ENCODE results near the gene TYK2. TPM values are rescaled to one million over a fixed set of nuclear protein-coding genes. Genes with fewer than 3 reads are reported as not detected.

Gene TYK2
- total RNA-seq, 1 experiment from 2014 or later = 48.3 TPM

- Histone ChIP-seq H3K4me3 (ENCODE audit: insufficient read depth, low read depth, low read length) (no peak overlapping the region), H3K36me3 (replicated peaks; ENCODE audit: control insufficient read depth, insufficient read depth, low read length) (no peaks in the 10 kb centered on the region), H3K27me3 (ENCODE audit: control insufficient read depth, insufficient read depth, low read length) (no peaks in the 10 kb centered on the region)
- no peak for DNase-seq
These were observed 75.1 kb downstream of the TYK2 start for GRCh38 chr19:10305139-10305806.

Other genes starting within 250 kb of the TYK2 start
- gene DNMT1, start 185.6 kb downstream of the TYK2 start, total RNA-seq (2014; rRNA removed; shearing (Covaris generic)) = 128 and 129 TPM in 2 replicates
- gene S1PR2, start 149.2 kb downstream of the TYK2 start, total RNA-seq (2014; rRNA removed; shearing (Covaris generic)) = 7.4 and 8.9 TPM in 2 replicates
- gene MRPL4, start 128.4 kb downstream of the TYK2 start, total RNA-seq (2014; rRNA removed; shearing (Covaris generic)) = 148 and 174 TPM in 2 replicates
- 2.8 and 6.1 TPM in 2 replicates for gene ICAM1, start 109.5 kb downstream of the TYK2 start, total RNA-seq (2014; rRNA removed; shearing (Covaris generic))
- gene ICAM4, start 93.6 kb downstream of the TYK2 start, total RNA-seq (2014; rRNA removed; shearing (Covaris generic)) = 1.7 and 2.4 TPM in 2 replicates
- 0.83 and 3.7 TPM in 2 replicates for gene ICAM5, start 90.6 kb downstream of the TYK2 start, total RNA-seq (2014; rRNA removed; shearing (Covaris generic))
- 0.17 and 0.85 TPM in 2 replicates for gene ZGLP1, start 70.8 kb downstream of the TYK2 start, total RNA-seq (2014; rRNA removed; shearing (Covaris generic))
- gene FDX2, start 64.6 kb downstream of the TYK2 start, total RNA-seq (2014; rRNA removed; shearing (Covaris generic)) = 22.3 and 40.8 TPM in 2 replicates
- gene RAVER1, start 47.0 kb downstream of the TYK2 start, total RNA-seq (2014; rRNA removed; shearing (Covaris generic)) = 32.2 and 36.1 TPM in 2 replicates
- gene ICAM3, start 40.9 kb downstream of the TYK2 start, total RNA-seq (2014; rRNA removed; shearing (Covaris generic)) = 15.2 and 16.1 TPM in 2 replicates
- gene CDC37, start 23.0 kb upstream of the TYK2 start, total RNA-seq (2014; rRNA removed; shearing (Covaris generic)) = 226 and 254 TPM in 2 replicates
- 2.3 and 2.6 TPM in 2 replicates for gene PDE4A, start 40.0 kb upstream of the TYK2 start, total RNA-seq (2014; rRNA removed; shearing (Covaris generic))
- 80.2 and 82.3 TPM in 2 replicates for gene KEAP1, start 122.8 kb upstream of the TYK2 start, total RNA-seq (2014; rRNA removed; shearing (Covaris generic))
- 14.7 and 16.1 TPM in 2 replicates for gene S1PR5, start 136.9 kb upstream of the TYK2 start, total RNA-seq (2014; rRNA removed; shearing (Covaris generic))
- 95.6 and 105 TPM in 2 replicates for gene ATG4D, start 163.3 kb upstream of the TYK2 start, total RNA-seq (2014; rRNA removed; shearing (Covaris generic))
- 19.3 and 21.6 TPM in 2 replicates for gene KRI1, start 185.4 kb upstream of the TYK2 start, total RNA-seq (2014; rRNA removed; shearing (Covaris generic))
- 4.7 and 5.6 TPM in 2 replicates for gene CDKN2D, start 188.4 kb upstream of the TYK2 start, total RNA-seq (2014; rRNA removed; shearing (Covaris generic))
- 16.4 and 23.7 TPM in 2 replicates for gene AP1M2, start 206.7 kb upstream of the TYK2 start, total RNA-seq (2014; rRNA removed; shearing (Covaris generic))
- 39.4 and 43.0 TPM in 2 replicates for gene SLC44A2, start 245.0 kb upstream of the TYK2 start, total RNA-seq (2014; rRNA removed; shearing (Covaris generic))

Measured in H7 (cell line).